ENCODE measurements around the gene SPN.

- TF ChIP-seq CTCF (IDR thresholded peaks at IDR 0.05; ENCODE audit: borderline replicate concordance, extremely low read depth, low read length, poor library complexity, severe bottlenecking) (no peak), EZH2 (IDR thresholded peaks at IDR 0.05; ENCODE audit: borderline replicate concordance, low read depth, low read length, severe bottlenecking) (no peak)
These were observed 51.9 kb downstream of the SPN start for GRCh38 chr16:29714972-29715371.

Measured in DND-41 (cell line).